ENCODE measurements around the gene FUT1. TPM values are rescaled to one million over a fixed set of nuclear protein-coding genes. Genes with fewer than 3 reads are reported as not detected.

Gene FUT1
- total and polyA plus RNA-seq, 2 of the 8 experiments (the other 6 are each of a cell fraction or from before 2014, with no cell fraction given): 7.4 to 12.9 TPM

GRCh38 chr19:48745208-48745995, 7.0 kb downstream of the FUT1 start:
- ChIA-PET CTCF (ENCODE audit: partially characterized antibody) (interaction anchor here (0.6 to 1.1 kb wide), 3 partner anchors 16 to 354 kb away, joined by 3 read pairs; partner anchors contain the start of gene KDELR1), POLR2A (ENCODE audit: partially characterized antibody) (interaction anchor here (0.8 to 5.6 kb wide), 12 partner anchors 11 to 127 kb away, joined by 3 to 30 read pairs (median 4); partner anchors contain the start of genes FGF21, FUT2, RPL18 and SPHK2)
- peaks cover 3 to 7% of the 10 kb centered on the region in 2 experiments for H4K20me1 ChIP-seq (replicated peaks in 1 of 2; ENCODE audit: control insufficient read depth in 1 of 2, insufficient read depth in 2 of 2, low read length in 2 of 2)
- no peak overlapping the region for H4K5ac ChIP-seq (ENCODE audit: insufficient read length, low read depth, low read length)
- H2BK12ac ChIP-seq (ENCODE audit: low read depth, low read length): peak overlapping the region; percentile 0; the same call in 1 of the 2 replicates
- no peak overlapping the region for H4K91ac ChIP-seq (replicated peaks; ENCODE audit: insufficient read length, low read length)
- DNase-seq (ENCODE audit: low read depth in 1 of 2, low spot score in 2 of 2) (peak in 1 of 2 experiments; percentile 72), FAIRE-seq (no peak)
- H2BK20ac ChIP-seq (ENCODE audit: low read length): no peak overlapping the region
- H3K9ac ChIP-seq (replicated peaks in 1 of 4; ENCODE audit: extremely low read depth in 1 of 4, low read depth in 3 of 4, low read length in 3 of 4): no peak overlapping the region
- WGBS, 2 experiments (ENCODE audit: extremely low coverage in 1 of 2, insufficient coverage in 1 of 2, insufficient read length in 1 of 2, insufficient replicate concordance in 2 of 2, low coverage in 1 of 2, low lambda C conversion rate in 2 of 2, missing lambda C conversion rate in 1 of 2): 68% methylated on average over 33 of the region's 33 CpGs; no CpG with 5 or more reads in 1 of the 2 experiments
- H3K4me3 ChIP-seq (ENCODE audit: extremely low read depth in 1 of 4, insufficient read depth in 2 of 4, low read depth in 3 of 4, low read length in 4 of 4): no peak overlapping the region
- peaks cover 5 to 17% (median 12%) of the 10 kb centered on the region in 4 experiments for H3K4me1 ChIP-seq (replicated peaks in 1 of 4; ENCODE audit: control insufficient read depth in 3 of 4, insufficient read depth in 4 of 4, low read length in 3 of 4)
- H2BK15ac ChIP-seq (ENCODE audit: low read length): 0 out of 2 replicates have a peak overlapping the region, but pooled peaks have one; percentile 8
- H3K36me3 ChIP-seq (ENCODE audit: control insufficient read depth in 2 of 4, insufficient read depth in 4 of 4, low read length in 3 of 4): peaks cover 8 to 22% (median 10%) of the 10 kb centered on the region in 4 experiments
- H3K27me3 ChIP-seq (replicated peaks in 1 of 4; ENCODE audit: control insufficient read depth in 3 of 4, extremely low read depth in 1 of 4, insufficient read depth in 3 of 4, low read length in 3 of 4): peaks cover 0 to 5% (median 2%) of the 10 kb centered on the region in 4 experiments; a peak in 3 of 7 replicates
- H3K4me2 ChIP-seq (ENCODE audit: insufficient read depth in 1 of 2, low read depth in 2 of 2, low read length in 2 of 2): peak overlapping the region in 1 of 2 experiments; percentile 78; a peak in 1 of 4 replicates
- TF ChIP-seq SIX5 (IDR thresholded peaks at IDR 0.05; ENCODE audit: low read depth, low read length) (peak; percentile 99), TEAD4 (IDR thresholded peaks at IDR 0.05; ENCODE audit: low read depth, low read length) (0 out of 2 replicates have a peak, but pooled peaks have one; percentile 13), USF2 (IDR thresholded peaks at IDR 0.05; ENCODE audit: low read length) (no peak), TBP (IDR thresholded peaks at IDR 0.05; ENCODE audit: low read depth, low read length) (no peak), SP4 (IDR thresholded peaks at IDR 0.05; ENCODE audit: low read length) (peak; percentile 47; the same call in 1 of the 2 replicates), ATF3 (IDR thresholded peaks at IDR 0.05; ENCODE audit: insufficient read depth, low read depth, low read length) (peak; percentile 37; the same call in 1 of the 2 replicates)
- no peak overlapping the region for H2BK120ac ChIP-seq (replicated peaks; ENCODE audit: low read depth, low read length)
- H2BK5ac ChIP-seq (ENCODE audit: low read depth, low read length): peak overlapping the region; percentile 46; the same call in 1 of the 2 replicates
- peaks cover 3% of the 10 kb centered on the region; the same call in 1 of the 2 replicates for H3K23me2 ChIP-seq (ENCODE audit: low read depth, low read length)
- no peak overlapping the region for H4K8ac ChIP-seq (ENCODE audit: extremely low read depth, insufficient read depth, low read length)
- no peak overlapping the region for H3K23ac ChIP-seq (ENCODE audit: insufficient read length)
- no peak overlapping the region for H2AFZ ChIP-seq (ENCODE audit: low read length)
- H3K79me1 ChIP-seq (ENCODE audit: low read depth, low read length): peaks cover 6% of the 10 kb centered on the region; the same call in 1 of the 2 replicates
- peaks cover 0 to 9% of the 10 kb centered on the region in 2 experiments; a peak in 2 of 4 replicates for H3K79me2 ChIP-seq (ENCODE audit: control insufficient read depth in 1 of 2, insufficient read depth in 2 of 2, low read length in 2 of 2)
- no peak overlapping the region for H3K14ac ChIP-seq (ENCODE audit: insufficient read length)
- 0 out of 2 replicates have a peak overlapping the region, but pooled peaks have one; percentile 17 for H2AK5ac ChIP-seq (ENCODE audit: low read depth, low read length)
- H3K9me3 ChIP-seq (ENCODE audit: insufficient read depth in 2 of 2, low read depth in 1 of 2, low read length in 1 of 2): no peaks in the 10 kb centered on the region
- H3K4ac ChIP-seq (replicated peaks; ENCODE audit: insufficient read length, low read depth, low read length): no peak overlapping the region
- no peak overlapping the region for H3K56ac ChIP-seq (replicated peaks; ENCODE audit: insufficient read length, low read depth, low read length)
- H3K18ac ChIP-seq (ENCODE audit: extremely low read depth, low read length): no peak overlapping the region
- H3K27ac ChIP-seq (ENCODE audit: low read depth, low read length): no peak overlapping the region

All from H1 (cell line).